GM10248 (cell line): ENCODE measurements around the gene ERBB4.

Source experiments
- CTCF ChIA-PET: fragments of 300-600 bp; sonication (Branson Sonifier 250); formaldehyde crosslinking; extraction: SDS; loops from one replicate; lab custom pipeline; 2021; ENCODE audit warnings: antibody characterized with exemption; lab: Yijun Ruan, JAX
- POLR2A ChIA-PET: fragments of 350-650 bp; sonication (Branson Sonifier 250); formaldehyde crosslinking; extraction: SDS; loops from one replicate; lab custom pipeline; 2020; ENCODE audit warnings: antibody characterized with exemption; lab: Yijun Ruan, JAX
- DNase-seq: peaks from one replicate; pipeline ENCODE4 v3.0.0; 2012; ENCODE audit errors: extremely low spot score
- CTCF ChIP-seq: IDR thresholded peaks from 2 replicates; pipeline ENCODE4 v1.5.1; 2012; ENCODE audit warnings: mild to moderate bottlenecking, low read depth; ENCODE audit errors: extremely low read depth, missing control alignments, control extremely low read depth

Gene ERBB4

GRCh38 chr2:211930331-211930730, 608.3 kb downstream of the ERBB4 start:
- CTCF ChIA-PET = no interaction called here
- peak; percentile 15 for TF ChIP-seq CTCF
- POLR2A ChIA-PET = no interaction called here
- no peak for DNase-seq

- no peak for DNase-seq
- TF ChIP-seq CTCF = no peak
- CTCF ChIA-PET = interaction anchor here (0.7 kb wide), 1 partner anchor 10 kb away, joined by 3 read pairs; no protein-coding TSS in a partner anchor
- POLR2A ChIA-PET = no interaction called here
These were observed 610.4 kb downstream of the ERBB4 start for GRCh38 chr2:211928201-211928600.

- POLR2A ChIA-PET = no interaction called here
- CTCF ChIA-PET = no interaction called here
- DNase-seq = no peak
- no peak for TF ChIP-seq CTCF
These were observed 615.6 kb downstream of the ERBB4 start for GRCh38 chr2:211923019-211923418.

- ChIA-PET POLR2A (no interaction called here), CTCF (no interaction called here)
- TF ChIP-seq CTCF = no peak
- no peak for DNase-seq
These were observed 634.6 kb downstream of the ERBB4 start for GRCh38 chr2:211903961-211904360.

GRCh38 chr2:211901226-211901846, 637.3 kb downstream of the ERBB4 start:
- no peak for DNase-seq
- POLR2A ChIA-PET = no interaction called here
- CTCF ChIA-PET = interaction anchor here (1.4 kb wide), 1 partner anchor 19 kb away, joined by 4 read pairs; no protein-coding TSS in a partner anchor
- TF ChIP-seq CTCF = no peak

GRCh38 chr2:211900518-211900917, 638.1 kb downstream of the ERBB4 start:
- no peak for TF ChIP-seq CTCF
- CTCF ChIA-PET = interaction anchor here (1.4 kb wide), 1 partner anchor 20 kb away, joined by 4 read pairs; no protein-coding TSS in a partner anchor
- no peak for DNase-seq
- POLR2A ChIA-PET = no interaction called here
